HL-60 (cell line): ENCODE measurements around the gene TBC1D26.
"Not testable (repeated sequence)": the region's sequence is repeated elsewhere in the genome, so short reads cannot be mapped to it uniquely, and the experiment has no call there.

ENCODE experiments used
- POLR2AphosphoS5 ChIP-seq: IDR thresholded peaks from 2 replicates; pipeline ENCODE4 v1.6.1; 2012; ENCODE audit warnings: low read depth
- TF ChIP-seq, protein P1 (sequence below): IDR thresholded peaks from one replicate; pipeline ENCODE4 v1.5.1; 2011; ENCODE audit warnings: low read length, control low read depth, inconsistent platforms; ENCODE audit not compliant: insufficient read depth

DNA sequence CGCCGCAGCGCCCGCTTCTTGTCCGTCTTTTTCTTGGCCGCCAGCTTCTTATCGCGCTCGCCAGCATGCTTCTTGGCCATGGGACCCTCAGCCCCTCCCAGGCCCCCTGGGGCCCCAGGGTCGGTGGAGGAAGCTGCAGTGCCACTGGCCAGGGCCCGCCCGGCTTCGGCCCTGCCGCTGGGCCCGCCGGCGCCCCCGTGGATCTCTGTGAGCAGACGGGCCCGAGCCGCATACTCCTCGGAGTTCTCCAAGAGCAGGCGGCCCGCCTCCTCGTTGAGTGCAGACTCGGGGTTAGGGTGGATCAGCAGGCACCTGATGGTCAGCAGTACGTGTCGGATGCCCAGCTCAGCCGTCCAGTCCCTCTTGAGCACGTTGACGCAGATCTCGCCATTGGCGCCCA, 27.8 kb upstream of the TBC1D26 start:
- TF ChIP-seq, protein P1, sequence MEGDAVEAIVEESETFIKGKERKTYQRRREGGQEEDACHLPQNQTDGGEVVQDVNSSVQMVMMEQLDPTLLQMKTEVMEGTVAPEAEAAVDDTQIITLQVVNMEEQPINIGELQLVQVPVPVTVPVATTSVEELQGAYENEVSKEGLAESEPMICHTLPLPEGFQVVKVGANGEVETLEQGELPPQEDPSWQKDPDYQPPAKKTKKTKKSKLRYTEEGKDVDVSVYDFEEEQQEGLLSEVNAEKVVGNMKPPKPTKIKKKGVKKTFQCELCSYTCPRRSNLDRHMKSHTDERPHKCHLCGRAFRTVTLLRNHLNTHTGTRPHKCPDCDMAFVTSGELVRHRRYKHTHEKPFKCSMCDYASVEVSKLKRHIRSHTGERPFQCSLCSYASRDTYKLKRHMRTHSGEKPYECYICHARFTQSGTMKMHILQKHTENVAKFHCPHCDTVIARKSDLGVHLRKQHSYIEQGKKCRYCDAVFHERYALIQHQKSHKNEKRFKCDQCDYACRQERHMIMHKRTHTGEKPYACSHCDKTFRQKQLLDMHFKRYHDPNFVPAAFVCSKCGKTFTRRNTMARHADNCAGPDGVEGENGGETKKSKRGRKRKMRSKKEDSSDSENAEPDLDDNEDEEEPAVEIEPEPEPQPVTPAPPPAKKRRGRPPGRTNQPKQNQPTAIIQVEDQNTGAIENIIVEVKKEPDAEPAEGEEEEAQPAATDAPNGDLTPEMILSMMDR: not testable (repeated sequence)
- not testable (repeated sequence) for TF ChIP-seq POLR2AphosphoS5
